ENCODE measurements around the gene MOGAT3.
A peak's percentile ranks its signal among the peaks of the same experiment; 100 is the strongest.
"Not testable (repeated sequence)": the region's sequence is repeated elsewhere in the genome, so short reads cannot be mapped to it uniquely, and the experiment has no call there.

MOGAT3 gene

GRCh38 chr7:101205901-101206664 is 5.2 kb upstream of the MOGAT3 start:
- no peak overlapping the region for H3K4me3 ChIP-seq (ENCODE audit: low read depth, low read length)

- H3K4me3 ChIP-seq (ENCODE audit: low read depth, low read length) = not testable (repeated sequence)
These were observed 3.2 kb upstream of the MOGAT3 start for GRCh38 chr7:101203740-101204738.

GRCh38 chr7:101202603-101202918 is 1.7 kb upstream of the MOGAT3 start:
- no peak overlapping the region for H3K4me3 ChIP-seq (ENCODE audit: low read depth, low read length)

- H3K4me3 ChIP-seq (ENCODE audit: low read depth, low read length) = peak overlapping the region; percentile 6
These were observed 1.1 kb upstream of the MOGAT3 start for GRCh38 chr7:101201695-101202602.

GRCh38 chr7:101200504-101200861 is 353 bp downstream of the MOGAT3 start:
- H3K4me3 ChIP-seq (ENCODE audit: low read depth, low read length) = no peak overlapping the region

GRCh38 chr7:101199522-101199921 is 1.3 kb downstream of the MOGAT3 start:
- not testable (repeated sequence) for H3K4me3 ChIP-seq (ENCODE audit: low read depth, low read length)

- H3K4me3 ChIP-seq (ENCODE audit: low read depth, low read length) = no peak overlapping the region
These were observed 2.4 kb downstream of the MOGAT3 start for GRCh38 chr7:101198476-101198875.

- no peak overlapping the region for H3K4me3 ChIP-seq (ENCODE audit: low read depth, low read length)
These were observed 2.8 kb downstream of the MOGAT3 start for GRCh38 chr7:101197991-101198390.

- no peak overlapping the region for H3K4me3 ChIP-seq (ENCODE audit: low read depth, low read length)
These were observed 5.0 kb downstream of the MOGAT3 start for GRCh38 chr7:101195884-101196283.

GRCh38 chr7:101189109-101189508 is 11.7 kb downstream of the MOGAT3 start:
- no peak overlapping the region for H3K4me3 ChIP-seq (ENCODE audit: low read depth, low read length)

- H3K4me3 ChIP-seq (ENCODE audit: low read depth, low read length) = no peak overlapping the region
These were observed 13.9 kb downstream of the MOGAT3 start for GRCh38 chr7:101186844-101187428.

GRCh38 chr7:101186194-101186593 is 14.6 kb downstream of the MOGAT3 start:
- no peak overlapping the region for H3K4me3 ChIP-seq (ENCODE audit: low read depth, low read length)

- no peak overlapping the region for H3K4me3 ChIP-seq (ENCODE audit: low read depth, low read length)
These were observed 15.5 kb downstream of the MOGAT3 start for GRCh38 chr7:101185258-101185839.

- H3K4me3 ChIP-seq (ENCODE audit: low read depth, low read length) = peak within 1 kb of the TSS; percentile 33
These were observed 20.6 kb downstream of the MOGAT3 start, which contains the start of gene NAT16 for GRCh38 chr7:101180130-101180755. NAT16 (minus strand) TSS chr7:101180293; CDS start chr7:101174807, 5,486 bp downstream.

GRCh38 chr7:101179713-101180112 is 21.1 kb downstream of the MOGAT3 start:
- H3K4me3 ChIP-seq (ENCODE audit: low read depth, low read length) = peak overlapping the region; percentile 33

- peak overlapping the region; percentile 21 for H3K4me3 ChIP-seq (ENCODE audit: low read depth, low read length)
These were observed 21.7 kb downstream of the MOGAT3 start for GRCh38 chr7:101179117-101179516.

GRCh38 chr7:101177644-101178043 is 23.2 kb downstream of the MOGAT3 start:
- H3K4me3 ChIP-seq (ENCODE audit: low read depth, low read length) = no peak overlapping the region

GRCh38 chr7:101175664-101176063 is 25.2 kb downstream of the MOGAT3 start:
- no peak overlapping the region for H3K4me3 ChIP-seq (ENCODE audit: low read depth, low read length)

GRCh38 chr7:101174322-101174854 is 26.4 kb downstream of the MOGAT3 start:
- no peak overlapping the region for H3K4me3 ChIP-seq (ENCODE audit: low read depth, low read length)
